Chondrocyte (in vitro differentiated cells): Measurements from ENCODE around the gene APCDD1L. TPM values are rescaled to one million over a fixed set of nuclear protein-coding genes. Genes with fewer than 3 reads are reported as not detected.
A peak's percentile ranks its signal among the peaks of the same experiment; 100 is the strongest.

Experiments
- DNase-seq: peaks from one replicate; pipeline ENCODE4 v3.0.0; 2021; ENCODE audit warnings: mixed read lengths, low spot score
- H3K27ac Mint-ChIP-seq: one replicate; pipeline ENCODE4 v1.8.0; 2021; ENCODE audit warnings: mild to moderate bottlenecking, moderate library complexity, mixed read lengths; ENCODE audit not compliant: unreplicated experiment
- H3K27me3 Mint-ChIP-seq: 2 replicates; pipeline ENCODE4 v1.8.0; 2021; ENCODE audit warnings: low read depth, mixed read lengths
- H3K36me3 Mint-ChIP-seq: 2 replicates; pipeline ENCODE4 v1.8.0; 2021; ENCODE audit warnings: low read depth, mixed read lengths
- H3K4me1 Mint-ChIP-seq: 2 replicates; pipeline ENCODE4 v1.8.0; 2021; ENCODE audit warnings: low read depth, mild to moderate bottlenecking, mixed read lengths
- H3K4me3 Mint-ChIP-seq: one replicate; pipeline ENCODE4 v1.8.0; 2021; ENCODE audit warnings: mild to moderate bottlenecking, moderate library complexity, mixed read lengths; ENCODE audit not compliant: unreplicated experiment
- H3K9me3 Mint-ChIP-seq: 2 replicates; pipeline ENCODE4 v1.8.0; 2021; ENCODE audit warnings: low read depth, mixed read lengths
- CTCF ChIP-seq: fragments of 200-600 bp; sonication (generic); IDR thresholded peaks from 2 replicates; pipeline ENCODE4 v1.5.0; 2021; ENCODE audit warnings: antibody characterized with exemption, mild to moderate bottlenecking, moderate library complexity
- total RNA-seq: library from RNA; stranded (reverse); gene quantifications from 3 replicates; pipeline ENCODE4 v1.2.1, GENCODE V29; 2021

The APCDD1L gene
- total RNA-seq, 1 donor from 2014 or later: 20.7 TPM

GRCh38 chr20:58447511-58448391 lies 67.4 kb downstream of the APCDD1L start:
- Mint-ChIP-seq H3K27me3 (no peaks in the 10 kb centered on the region), H3K4me3 (no peak overlapping the region), H3K4me1 (peaks cover 3% of the 10 kb centered on the region), H3K36me3 (peaks cover 20% of the 10 kb centered on the region), H3K9me3 (no peaks in the 10 kb centered on the region), H3K27ac (no peak overlapping the region)
- peak; percentile 81 for TF ChIP-seq CTCF
- no peak for DNase-seq

- peaks cover 3% of the 10 kb centered on the region for H3K4me1 Mint-ChIP-seq
- no peaks in the 10 kb centered on the region for H3K9me3 Mint-ChIP-seq
- no peaks in the 10 kb centered on the region for H3K27me3 Mint-ChIP-seq
- H3K4me3 Mint-ChIP-seq: no peak overlapping the region
- no peak for DNase-seq
- H3K36me3 Mint-ChIP-seq: peaks cover 18% of the 10 kb centered on the region
- no peak for TF ChIP-seq CTCF
- H3K27ac Mint-ChIP-seq: no peak overlapping the region
Measured at GRCh38 chr20:58446960-58447265, 68.3 kb downstream of the APCDD1L start.

GRCh38 chr20:58446264-58446959 lies 68.8 kb downstream of the APCDD1L start:
- peaks cover 3% of the 10 kb centered on the region for H3K4me1 Mint-ChIP-seq
- no peak for TF ChIP-seq CTCF
- H3K27me3 Mint-ChIP-seq: no peaks in the 10 kb centered on the region
- H3K4me3 Mint-ChIP-seq: no peak overlapping the region
- no peak for DNase-seq
- H3K36me3 Mint-ChIP-seq: peaks cover 18% of the 10 kb centered on the region
- no peaks in the 10 kb centered on the region for H3K9me3 Mint-ChIP-seq
- H3K27ac Mint-ChIP-seq: no peak overlapping the region

- no peak for TF ChIP-seq CTCF
- Mint-ChIP-seq H3K27me3 (no peaks in the 10 kb centered on the region), H3K4me3 (no peak overlapping the region), H3K27ac (no peak overlapping the region), H3K4me1 (peaks cover 6% of the 10 kb centered on the region), H3K36me3 (peaks cover 17% of the 10 kb centered on the region), H3K9me3 (no peaks in the 10 kb centered on the region)
- no peak for DNase-seq
Measured at GRCh38 chr20:58444746-58445255, 70.4 kb downstream of the APCDD1L start.

- H3K4me1 Mint-ChIP-seq: peaks cover 13% of the 10 kb centered on the region
- peaks cover 17% of the 10 kb centered on the region for H3K36me3 Mint-ChIP-seq
- no peaks in the 10 kb centered on the region for H3K27me3 Mint-ChIP-seq
- H3K4me3 Mint-ChIP-seq: no peak overlapping the region
- no peak for TF ChIP-seq CTCF
- no peaks in the 10 kb centered on the region for H3K9me3 Mint-ChIP-seq
- no peak for DNase-seq
- H3K27ac Mint-ChIP-seq: no peak overlapping the region
Measured at GRCh38 chr20:58441723-58442122, 73.5 kb downstream of the APCDD1L start.
